Subcutaneous adipose tissue (tissue), 4 donors: ENCODE measurements around the gene EFHD2. TPM values are rescaled to one million over a fixed set of nuclear protein-coding genes. Genes with fewer than 3 reads are reported as not detected.

Experiments
- total RNA-seq, 4 donors: library from RNA; depleted of rRNA; stranded (reverse); fragments of >200 nt; gene quantifications; one replicate each; pipeline ENCODE4 v1.1.0, GENCODE V29; 2016
- TF ChIP-seq, protein P1 (sequence below): fragments of 450-650 bp; IDR thresholded peaks from one replicate; pipeline ENCODE4 v1.5.1; 2016; ENCODE audit warnings: low read depth, mild to moderate bottlenecking, control low read depth, antibody characterized with exemption, moderate library complexity

The EFHD2 gene
- total RNA-seq, 4 donors from 2014 or later, result 16.6 to 47.4 (median 30.5) TPM

- TF ChIP-seq, protein P1, sequence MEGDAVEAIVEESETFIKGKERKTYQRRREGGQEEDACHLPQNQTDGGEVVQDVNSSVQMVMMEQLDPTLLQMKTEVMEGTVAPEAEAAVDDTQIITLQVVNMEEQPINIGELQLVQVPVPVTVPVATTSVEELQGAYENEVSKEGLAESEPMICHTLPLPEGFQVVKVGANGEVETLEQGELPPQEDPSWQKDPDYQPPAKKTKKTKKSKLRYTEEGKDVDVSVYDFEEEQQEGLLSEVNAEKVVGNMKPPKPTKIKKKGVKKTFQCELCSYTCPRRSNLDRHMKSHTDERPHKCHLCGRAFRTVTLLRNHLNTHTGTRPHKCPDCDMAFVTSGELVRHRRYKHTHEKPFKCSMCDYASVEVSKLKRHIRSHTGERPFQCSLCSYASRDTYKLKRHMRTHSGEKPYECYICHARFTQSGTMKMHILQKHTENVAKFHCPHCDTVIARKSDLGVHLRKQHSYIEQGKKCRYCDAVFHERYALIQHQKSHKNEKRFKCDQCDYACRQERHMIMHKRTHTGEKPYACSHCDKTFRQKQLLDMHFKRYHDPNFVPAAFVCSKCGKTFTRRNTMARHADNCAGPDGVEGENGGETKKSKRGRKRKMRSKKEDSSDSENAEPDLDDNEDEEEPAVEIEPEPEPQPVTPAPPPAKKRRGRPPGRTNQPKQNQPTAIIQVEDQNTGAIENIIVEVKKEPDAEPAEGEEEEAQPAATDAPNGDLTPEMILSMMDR, result no peak
Observed at GRCh38 chr1:15393475-15394257, 16.0 kb upstream of the EFHD2 start.

GRCh38 chr1:15394258-15394690, 15.4 kb upstream of the EFHD2 start:
- TF ChIP-seq, protein P1, result no peak

- TF ChIP-seq, protein P1, result no peak
Observed at GRCh38 chr1:15397236-15397635, 12.5 kb upstream of the EFHD2 start.

- TF ChIP-seq, protein P1, result no peak
Observed at GRCh38 chr1:15399710-15400109, 10.0 kb upstream of the EFHD2 start.

DNA sequence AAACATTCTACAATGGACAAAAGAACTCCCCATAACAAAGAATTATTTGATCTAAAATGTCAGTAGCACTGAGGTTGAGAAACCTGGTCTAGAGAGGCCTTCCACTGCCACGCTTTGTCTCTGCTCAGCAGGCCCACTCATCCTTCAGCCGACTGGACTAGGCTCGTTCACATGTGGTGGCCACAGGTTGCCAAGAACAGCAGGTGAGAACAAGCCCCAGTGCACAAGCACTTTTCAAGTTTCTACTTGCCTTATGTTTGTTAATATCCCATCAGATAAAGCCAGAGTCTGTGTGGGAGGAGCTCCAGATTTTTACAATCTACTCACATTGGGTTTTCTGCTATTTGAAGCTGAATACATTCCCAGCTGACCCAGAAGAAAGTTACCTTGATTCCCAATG, 9.1 kb upstream of the EFHD2 start:
- TF ChIP-seq, protein P1, result no peak

DNA sequence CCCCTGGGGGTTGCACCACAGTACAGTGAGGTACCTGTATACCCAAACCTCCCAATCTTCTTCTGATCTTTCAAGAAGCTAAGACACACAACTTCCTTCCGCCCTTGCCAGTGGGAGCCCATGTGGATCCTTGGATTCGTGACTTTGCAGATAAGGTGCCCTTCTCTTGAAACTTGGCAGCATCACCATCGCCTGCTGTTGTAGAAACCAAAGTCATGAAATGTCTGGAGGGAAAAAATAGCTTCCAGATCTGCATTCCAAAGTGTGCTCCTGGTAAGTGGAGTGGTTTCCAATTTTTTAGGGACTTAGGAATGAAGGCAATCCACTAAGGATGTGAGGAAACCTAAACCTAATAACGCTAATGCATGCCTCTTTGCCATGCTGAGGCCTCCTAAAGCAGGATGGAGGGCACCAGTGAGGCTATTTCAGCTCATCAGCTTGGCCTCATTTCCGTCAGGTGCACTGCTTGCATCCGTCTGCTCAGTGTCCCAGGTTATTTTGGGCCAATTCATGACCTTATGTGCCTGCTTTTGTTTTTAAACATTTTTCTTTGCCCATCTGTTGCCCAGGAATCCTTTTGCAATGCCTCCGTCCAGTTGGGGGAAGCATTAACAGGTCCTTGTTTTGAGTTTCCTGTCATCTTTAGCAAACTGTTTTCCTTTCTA, 8.2 kb upstream of the EFHD2 start:
- TF ChIP-seq, protein P1, result no peak

GRCh38 chr1:15402809-15403450, 6.8 kb upstream of the EFHD2 start:
- TF ChIP-seq, protein P1, result no peak
